Choroid plexus epithelial cell (primary cell): Measurements from ENCODE around the gene RECQL.

Experiments used
- DNase-seq: peaks from one replicate; pipeline ENCODE4 v3.0.0-alpha.2; 2010; ENCODE audit warnings: low read depth
- H3K4me3 ChIP-seq: 2 replicates; pipeline ENCODE4 v1.5.1; 2011; ENCODE audit warnings: low read depth, mild to moderate bottlenecking, control low read depth, low read length, moderate library complexity
- CTCF ChIP-seq: conservative IDR thresholded peaks from 2 replicates; pipeline ENCODE4 v1.5.1; 2011; ENCODE audit warnings: low read depth, mild to moderate bottlenecking, control low read depth, inconsistent platforms, low read length, moderate library complexity

Gene RECQL

GRCh38 chr12:21526053-21526452 is 24.6 kb upstream of the RECQL start, which contains the start of gene SPX:
SPX (plus strand) TSS chr12:21526296; CDS start chr12:21526473, 177 bp downstream.
- DNase-seq, result peak; percentile 48
- peak within 1 kb of the TSS; percentile 69 for H3K4me3 ChIP-seq

GRCh38 chr12:21523148-21523547 is 21.7 kb upstream of the RECQL start:
- no peak overlapping the region for H3K4me3 ChIP-seq
- TF ChIP-seq CTCF, result no peak
- DNase-seq, result no peak

More at GRCh38 chr12:21526053-21526452, 24.6 kb upstream of the RECQL start, which contains the start of gene SPX:
- no peak for TF ChIP-seq CTCF

GRCh38 chr12:21521541-21521940 is 20.1 kb upstream of the RECQL start:
- no peak for TF ChIP-seq CTCF
- no peak for DNase-seq
- H3K4me3 ChIP-seq, result no peak overlapping the region

- H3K4me3 ChIP-seq, result no peak overlapping the region
- DNase-seq, result no peak
- TF ChIP-seq CTCF, result no peak
These were observed 17.0 kb upstream of the RECQL start for GRCh38 chr12:21518451-21518850.

GRCh38 chr12:21516281-21516680 is 14.8 kb upstream of the RECQL start:
- H3K4me3 ChIP-seq, result no peak overlapping the region
- no peak for TF ChIP-seq CTCF
- DNase-seq, result no peak

GRCh38 chr12:21509768-21510167 is 8.3 kb upstream of the RECQL start:
- no peak for TF ChIP-seq CTCF
- DNase-seq, result no peak

GRCh38 chr12:21507849-21508248 is 6.4 kb upstream of the RECQL start:
- TF ChIP-seq CTCF, result no peak

More at GRCh38 chr12:21509768-21510167, 8.3 kb upstream of the RECQL start:
- H3K4me3 ChIP-seq, result no peak overlapping the region

More at GRCh38 chr12:21507849-21508248, 6.4 kb upstream of the RECQL start:
- DNase-seq, result no peak
- no peak overlapping the region for H3K4me3 ChIP-seq
